Body of pancreas (tissue), 4 donors: ENCODE measurements around the gene VMP1. TPM values are rescaled to one million over a fixed set of nuclear protein-coding genes. Genes with fewer than 3 reads are reported as not detected.
"Not testable (repeated sequence)": the region's sequence is repeated elsewhere in the genome, so short reads cannot be mapped to it uniquely, and the experiment has no call there.

Experiments used
- ATAC-seq: fragments of 150-250 bp; one replicate; pipeline ENCODE4 v1.9.1; 2016
- DNase-seq, 4 donors: peaks; one replicate each; pipeline ENCODE4 v3.0.0-alpha.2; 2019
- H3K27ac ChIP-seq, 4 donors: fragments of 200-600 bp; sonication (generic); 1 replicate in 3 of 4; 2 replicates in 1 of 4; pipeline versions ENCODE4 v1.5.1 to v1.6.1; 2016 to 2019; ENCODE audit warnings: mild to moderate bottlenecking in 1 of 4, mixed read lengths in 1 of 4, moderate library complexity in 1 of 4
- H3K27me3 ChIP-seq, 2 donors: fragments of 200-600 bp; sonication (generic); one replicate each; pipeline ENCODE4 v1.6.0; 2016; ENCODE audit warnings: mild to moderate bottlenecking in 1 of 2
- H3K36me3 ChIP-seq, 2 donors: fragments of 200-600 bp; sonication (generic); replicated peaks in 1 of 2; 2 replicates each; pipeline ENCODE4 v1.5.1; 2016; ENCODE audit warnings: low read depth in 2 of 2; ENCODE audit not compliant: insufficient read depth in 1 of 2
- H3K4me1 ChIP-seq: fragments of 200-600 bp; sonication (generic); one replicate; pipeline ENCODE4 v1.6.0; 2016
- H3K4me3 ChIP-seq, 2 donors: fragments of 200-600 bp; sonication (generic); 1 replicate in 1 of 2; 2 replicates in 1 of 2; pipeline ENCODE4 v1.5.1; 2016 to 2019
- H3K9me3 ChIP-seq, 3 donors: fragments of 200-600 bp; sonication (generic); 1 replicate in 2 of 3; 2 replicates in 1 of 3; pipeline ENCODE4 v1.5.1; 2016
- CTCF ChIP-seq, 7 experiments: fragments of 450-650 bp in 4 of 7; fragments of 200-600 bp in 3 of 7; sonication (generic) in 3 of 7; IDR thresholded peaks; one replicate each; pipeline ENCODE4 v1.5.1; 2016 to 2019; ENCODE audit warnings: antibody characterized with exemption in 7 of 7
- POLR2A ChIP-seq, 3 donors: fragments of 450-650 bp; IDR thresholded peaks; one replicate each; pipeline ENCODE4 v1.6.1; 2016; ENCODE audit warnings: antibody characterized with exemption in 3 of 3, mild to moderate bottlenecking in 2 of 3
- WGBS, 2 donors: methylation state at CpG; one replicate each; pipeline ENCODE4 v1.1.5; 2017; 5-methylcytosine and 5-hydroxymethylcytosine counted together
- intact Hi-C: fragments of 100-400 bp; cut with DNase I; formaldehyde crosslinking; loops from one replicate; pipeline ENCODE4 v1.15.1; 2023
- total RNA-seq, 2 donors: library from RNA; depleted of rRNA; stranded (reverse); fragments of >200 nt; gene quantifications; one replicate each; pipeline ENCODE4 v1.1.0, GENCODE V29; 2016

Gene VMP1
- total RNA-seq, 2 donors from 2014 or later: 174 to 259 TPM

DNA sequence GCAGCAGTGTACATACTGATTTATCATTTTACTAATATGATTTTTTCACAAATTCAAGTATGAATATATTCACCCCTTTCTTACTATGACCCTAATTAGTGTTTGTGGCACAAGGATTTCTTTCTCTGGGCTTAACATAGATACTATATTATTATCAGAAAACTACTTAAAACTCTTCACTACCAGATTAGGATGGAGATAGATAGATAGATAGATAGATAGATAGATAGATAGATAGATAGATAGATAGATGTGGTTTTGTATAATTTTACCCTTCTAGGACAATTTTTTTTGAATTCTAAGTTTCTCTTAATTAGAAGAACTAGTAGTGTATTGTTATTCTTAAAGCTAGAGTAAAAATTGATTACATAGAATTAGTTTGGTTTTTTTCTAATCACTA, 49.6 kb downstream of the VMP1 start:
- no peak for ATAC-seq
- Histone ChIP-seq H3K4me1 (peaks cover 36% of the 10 kb centered on the region), H3K27ac (peak overlapping the region in 2 of 4 donors; percentile 65 to 79), H3K36me3 (no peaks in the 10 kb centered on the region), H3K4me3 (no peak overlapping the region), H3K27me3 (no peaks in the 10 kb centered on the region), H3K9me3 (no peaks in the 10 kb centered on the region)
- no peak for DNase-seq
- intact Hi-C loops: no loop called here
- TF ChIP-seq CTCF (IDR thresholded peaks at IDR 0.05): no peak

DNA sequence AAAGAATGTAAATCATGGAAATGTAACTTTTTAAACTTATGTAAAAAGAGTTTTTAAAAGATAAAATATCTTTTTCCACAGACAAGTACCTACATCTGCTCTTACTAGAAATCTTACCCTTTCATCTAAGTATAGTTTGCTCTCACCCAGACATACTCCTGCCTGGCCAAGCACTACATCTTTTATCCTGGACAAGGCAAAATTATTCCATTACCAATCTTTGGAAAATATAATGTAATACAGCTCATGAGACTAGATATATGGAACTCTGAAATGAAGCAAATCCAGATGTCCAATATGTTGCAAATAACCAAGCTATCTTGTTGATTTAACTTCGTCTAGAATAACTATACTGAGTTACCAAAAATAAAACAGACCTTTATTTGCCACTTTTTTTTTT, 50.0 kb downstream of the VMP1 start:
- Histone ChIP-seq H3K36me3 (no peaks in the 10 kb centered on the region), H3K4me3 (no peak overlapping the region), H3K27ac (no peak overlapping the region), H3K27me3 (no peaks in the 10 kb centered on the region), H3K9me3 (no peaks in the 10 kb centered on the region), H3K4me1 (peaks cover 38% of the 10 kb centered on the region)
- DNase-seq (no peak), ATAC-seq (no peak)
- intact Hi-C loops: no loop called here
- no peak for TF ChIP-seq CTCF (IDR thresholded peaks at IDR 0.05)
- TF ChIP-seq POLR2A (IDR thresholded peaks at IDR 0.05): no peak
- 37 to 44% methylated on average over 1 of the region's 1 CpG for WGBS, 2 donors

DNA sequence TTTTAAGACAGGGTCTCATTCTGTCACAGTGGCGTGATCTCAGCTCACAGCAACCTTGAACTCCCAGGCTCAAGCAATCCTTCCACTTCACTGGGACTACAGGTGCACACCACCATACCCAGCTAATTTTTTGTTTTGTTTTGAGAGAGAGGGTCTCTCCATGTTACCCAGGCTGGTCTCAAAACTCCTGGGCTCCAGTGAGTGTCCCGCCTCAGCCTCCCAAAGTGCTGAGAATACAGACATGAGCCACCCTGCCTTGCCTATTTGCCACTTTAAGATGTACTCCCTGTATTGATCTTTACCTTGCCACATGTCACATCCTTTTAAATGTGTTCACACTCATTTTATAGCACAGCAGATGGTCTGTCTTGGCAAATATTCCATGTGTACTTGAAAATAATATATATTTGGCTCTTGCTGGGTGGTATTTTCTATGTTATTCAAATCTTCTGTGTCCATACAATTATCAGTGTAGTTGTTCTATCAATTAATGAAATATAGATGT, 50.5 kb downstream of the VMP1 start:
- no peak overlapping the region for H3K27ac ChIP-seq
- no peaks in the 10 kb centered on the region for H3K36me3 ChIP-seq
- H3K27me3 ChIP-seq: no peaks in the 10 kb centered on the region
- ATAC-seq (no peak), DNase-seq (no peak)
- no peak overlapping the region for H3K4me3 ChIP-seq
- peaks cover 43% of the 10 kb centered on the region for H3K4me1 ChIP-seq
- no peaks in the 10 kb centered on the region for H3K9me3 ChIP-seq
- intact Hi-C loops: no loop called here
- TF ChIP-seq POLR2A (IDR thresholded peaks at IDR 0.05) (no peak), CTCF (IDR thresholded peaks at IDR 0.05) (no peak)
- 83 to 96% methylated on average over 2 of the region's 2 CpGs for WGBS, 2 donors

DNA sequence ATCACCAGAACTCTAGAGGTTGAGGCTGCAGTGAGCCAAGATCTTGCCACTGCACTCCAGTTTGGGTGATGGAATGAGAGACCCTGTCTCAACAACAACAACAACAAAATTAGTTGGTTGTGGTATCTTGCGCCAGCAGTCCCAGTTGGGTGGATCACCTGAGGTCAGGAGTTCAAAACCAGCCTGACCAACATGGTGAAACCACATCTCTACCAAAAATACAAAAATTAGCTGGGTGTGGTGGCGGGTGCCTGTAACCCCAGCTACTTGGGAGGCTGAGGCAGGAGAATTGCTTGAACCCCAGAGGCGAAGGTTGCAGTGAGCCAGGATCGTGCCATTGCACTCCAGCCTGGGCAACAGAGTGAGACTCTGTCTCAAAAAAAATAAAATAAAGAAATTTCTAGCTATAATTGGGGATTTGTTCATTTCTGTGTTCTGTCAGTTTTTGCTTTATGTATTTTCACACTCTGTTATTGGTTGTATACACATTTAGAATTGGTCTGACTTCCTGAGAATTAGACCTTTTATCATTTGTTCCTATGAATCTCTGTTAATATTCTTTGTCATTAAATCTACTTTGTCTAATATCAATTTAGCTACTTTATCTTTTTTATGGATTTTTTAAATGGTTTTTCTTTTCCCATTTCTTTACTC, 51.7 kb downstream of the VMP1 start:
- H3K4me3 ChIP-seq, intact Hi-C loops, H3K27me3 ChIP-seq: not testable (repeated sequence)

GRCh38 chr17:59760160-59760559, 52.7 kb downstream of the VMP1 start:
- TF ChIP-seq CTCF (IDR thresholded peaks at IDR 0.05) (no peak), POLR2A (IDR thresholded peaks at IDR 0.05) (no peak)
- Histone ChIP-seq H3K27ac (peak overlapping the region in 1 of 4 donors; percentile 28), H3K4me1 (peaks cover 43% of the 10 kb centered on the region), H3K4me3 (no peak overlapping the region), H3K9me3 (no peaks in the 10 kb centered on the region), H3K36me3 (peaks cover 0 to under 1% of the 10 kb centered on the region in 2 donors), H3K27me3 (no peaks in the 10 kb centered on the region)
- no peak for ATAC-seq
- intact Hi-C loops: no loop called here
- WGBS, 2 donors: 77 to 97% methylated on average over 1 of the region's 1 CpG
- no peak for DNase-seq

More for the DNA sequence above, 51.7 kb downstream of the VMP1 start:
- not testable (repeated sequence) for DNase-seq, H3K9me3 ChIP-seq, H3K36me3 ChIP-seq, ATAC-seq, H3K27ac ChIP-seq
- H3K4me1 ChIP-seq: peaks cover 47% of the 10 kb centered on the region
- 95 to 100% methylated on average over 4 of the region's 4 CpGs for WGBS, 2 donors
